Measurements from ENCODE around the gene BRAT1.
"Not testable (repeated sequence)": the region's sequence is repeated elsewhere in the genome, so short reads cannot be mapped to it uniquely, and the experiment has no call there.

GRCh38 chr7:2530994-2531795 is 24.1 kb downstream of the BRAT1 start:
- not testable (repeated sequence) for TF ChIP-seq CTCF (conservative IDR thresholded peaks at IDR 0.05; ENCODE audit: low read length); EZH2phosphoT487 (IDR thresholded peaks at IDR 0.05; ENCODE audit: borderline replicate concordance, low read depth, low read length)
